SH-SY5Y (cell line): ENCODE measurements around the gene PPM1M.

Source experiments
- GATA2 ChIP-seq: IDR thresholded peaks from 2 replicates; pipeline ENCODE4 v1.6.1; 2011; ENCODE audit warnings: mild to moderate bottlenecking, low read depth, low read length
- GATA3 ChIP-seq: IDR thresholded peaks from 2 replicates; pipeline ENCODE4 v1.6.1; 2011; ENCODE audit warnings: low read depth, mild to moderate bottlenecking, low read length, moderate library complexity

- no peak for TF ChIP-seq GATA3
- TF ChIP-seq GATA2, result no peak
Observed at GRCh38 chr3:52208556-52208955, 37.0 kb upstream of the PPM1M start.
